K562 (cell line): ENCODE measurements around the gene SELENOO. TPM values are rescaled to one million over a fixed set of nuclear protein-coding genes. Genes with fewer than 3 reads are reported as not detected.

Experiments used
- BRD4 ChIP-seq: fragments of 200-600 bp; sonication (generic); IDR thresholded peaks from 2 replicates; pipeline ENCODE4 v1.6.1; 2017; ENCODE audit warnings: inconsistent platforms
- CAMTA2 ChIP-seq: fragments of 250-450 bp; sonication (Bioruptor Pico); conservative IDR thresholded peaks from 2 replicates; pipeline ENCODE4 v1.5.1; 2022
- CBX1 ChIP-seq: sonication (generic); IDR thresholded peaks from 2 replicates; pipeline ENCODE4 v1.6.1; 2016; ENCODE audit warnings: antibody characterized with exemption, low read depth, mild to moderate bottlenecking
- ELF2 ChIP-seq: fragments of 250-450 bp; sonication (Bioruptor Pico); IDR thresholded peaks from 2 replicates; pipeline ENCODE4 v1.5.0; 2021; ENCODE audit warnings: mild to moderate bottlenecking
- MAZ ChIP-seq, 2 experiments: fragments of 450-650 bp in 1 of 2; sonication (generic) in 1 of 2; formaldehyde crosslinking; IDR thresholded peaks in 1 of 2; conservative IDR thresholded peaks in 1 of 2; 2 replicates each; pipeline versions ENCODE4 v1.4.0 to v1.5.0; 2020; ENCODE audit warnings: mild to moderate bottlenecking in 1 of 2, missing genetic modification reagents in 1 of 2
- MBD2 ChIP-seq: sonication (generic); IDR thresholded peaks from 2 replicates; pipeline ENCODE4 v1.6.1; 2016; ENCODE audit warnings: low read depth, borderline replicate concordance
- POLR2G ChIP-seq: fragments of 200-400 bp; formaldehyde crosslinking; IDR thresholded peaks from 2 replicates; pipeline ENCODE4 v1.6.1; 2017; ENCODE audit warnings: low read depth, mild to moderate bottlenecking, antibody characterized with exemption, low read length, moderate library complexity
- RBFOX2 ChIP-seq: fragments of 200-400 bp; formaldehyde crosslinking; IDR thresholded peaks from 2 replicates; pipeline ENCODE4 v1.6.1; 2017; ENCODE audit warnings: low read depth, mild to moderate bottlenecking, low read length, moderate library complexity
- RNF2 ChIP-seq: sonication (generic); IDR thresholded peaks from 2 replicates; pipeline ENCODE4 v1.6.1; 2016
- SRSF7 ChIP-seq: fragments of 200-400 bp; formaldehyde crosslinking; optimal IDR thresholded peaks from 2 replicates; pipeline ENCODE3; 2017; ENCODE audit warnings: mild to moderate bottlenecking, low read depth, low read length
- ZEB2 ChIP-seq: fragments of 450-650 bp; IDR thresholded peaks from 2 replicates; pipeline ENCODE4 v1.6.1; 2016
- ZNF41 ChIP-seq: fragments of 250-450 bp; sonication (Bioruptor Pico); conservative IDR thresholded peaks from 2 replicates; pipeline ENCODE4 v1.4.0; 2020; ENCODE audit warnings: mild to moderate bottlenecking
- polyA plus RNA-seq, 8 experiments: library from polyadenylated mRNA; depleted of rRNA in 4 of 8; stranded (reverse) in 5 of 8; unstranded in 3 of 8; fragments of >200 nt; fragmentation: Nextera tagmentation in 2 of 8; fragmentation: Illumina TruSeq in 1 of 8; extraction: Ambion mirVana in 2 of 8; extraction: Trizol in 1 of 8; gene quantifications; 2 replicates each; pipeline versions ENCODE4 v1.2.1 to v1.2.3, GENCODE V29; 2011 to 2014; ENCODE audit warnings: inconsistent platforms in 1 of 8, missing spikeins in 1 of 8
- total RNA-seq, 7 experiments: library from RNA; depleted of rRNA in 6 of 7; stranded (reverse); fragments of >200 nt in 6 of 7; fragmentation: Illumina TruSeq in 2 of 7; extraction: Trizol in 2 of 7; gene quantifications; 2 replicates each; pipeline versions ENCODE4 v1.2.1 to v1.2.3, GENCODE V29; 2011 to 2021; ENCODE audit warnings: low replicate concordance in 1 of 7
- TF ChIP-seq, protein P1 (sequence below): sonication (generic); formaldehyde crosslinking; IDR thresholded peaks from 2 replicates; pipeline ENCODE4 v1.4.0; 2020; ENCODE audit warnings: mild to moderate bottlenecking, missing genetic modification reagents
- TF ChIP-seq, protein P2 (sequence below): fragments of 250-450 bp; sonication (Bioruptor Pico); IDR thresholded peaks from 2 replicates; pipeline ENCODE4 v1.8.0; 2022; ENCODE audit warnings: inconsistent platforms
- TF ChIP-seq, protein P3 (sequence below), 3 experiments: fragments of 200-800 bp in 1 of 3; fragments of 250-450 bp in 1 of 3; fragments of 450-650 bp in 1 of 3; sonication (Bioruptor Pico) in 1 of 3; sonication (Bioruptor generic) in 1 of 3; formaldehyde crosslinking in 1 of 3; IDR thresholded peaks; 2 replicates each; pipeline versions ENCODE4 v1.6.1 to v1.8.0; 2016 to 2022; ENCODE audit warnings: mild to moderate bottlenecking in 2 of 3, missing genetic modification characterization in 2 of 3, missing compliant biosample characterization in 1 of 3, moderate library complexity in 1 of 3
- TF ChIP-seq, protein P4 (sequence below): sonication (generic); formaldehyde crosslinking; IDR thresholded peaks from 2 replicates; pipeline ENCODE4 v1.8.0; 2022; ENCODE audit warnings: mild to moderate bottlenecking, low read depth, missing genetic modification reagents
- TF ChIP-seq, protein P5 (sequence below): fragments of 250-450 bp; sonication (Bioruptor Pico); IDR thresholded peaks from 2 replicates; pipeline ENCODE4 v1.4.0; 2020; ENCODE audit warnings: borderline replicate concordance

SELENOO gene
- total and polyA plus RNA-seq, 9 of the 15 experiments (the other 6 are each of a cell fraction or from before 2014, with no cell fraction given): 0.37 to 24.9 (median 8.3) TPM

DNA sequence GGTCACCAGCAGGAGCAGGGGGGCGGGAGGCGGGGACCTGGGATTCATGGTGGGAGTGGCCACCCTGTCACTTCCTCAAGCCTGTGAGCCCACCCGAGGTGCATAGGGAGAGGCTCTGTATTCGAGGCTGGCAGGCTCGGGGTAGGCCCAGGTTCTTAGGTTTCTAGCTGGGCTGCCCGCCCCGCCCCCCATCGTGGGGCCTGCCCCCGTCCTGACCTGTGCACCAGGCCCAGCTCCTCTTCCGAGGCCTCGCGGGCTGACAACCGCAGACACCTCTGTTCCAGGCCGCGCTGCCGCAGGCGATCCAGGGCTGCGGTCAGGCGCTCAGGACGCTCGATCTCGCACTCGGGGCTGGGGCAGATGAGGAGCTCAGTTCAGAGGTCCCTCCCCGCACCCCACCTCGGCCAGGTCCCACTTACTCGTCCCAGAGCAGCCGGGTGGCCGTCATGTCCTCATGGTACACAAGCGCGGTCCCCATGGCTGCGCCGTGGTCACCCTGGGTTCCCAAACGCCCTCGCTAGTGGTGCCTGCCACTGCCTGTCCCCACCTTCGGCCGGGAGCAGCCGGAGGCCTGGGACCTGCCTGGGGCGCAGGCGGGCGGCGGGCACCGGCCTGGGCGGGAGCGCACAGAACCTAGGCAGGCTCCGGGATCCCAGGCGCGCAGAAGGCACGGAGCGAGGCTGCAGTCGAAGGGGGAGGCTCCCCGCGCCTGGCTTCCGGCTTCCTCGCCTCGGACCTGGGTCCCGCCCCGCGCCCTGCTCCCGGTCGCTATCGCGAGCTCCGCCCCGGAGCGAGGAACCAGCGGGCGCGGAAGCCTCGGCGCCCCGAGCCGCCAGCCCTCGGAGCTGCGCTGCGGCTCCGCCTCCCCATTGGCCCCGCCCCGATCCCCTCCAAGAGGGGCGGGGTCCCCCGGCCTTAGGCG, 50.0 kb downstream of the SELENOO start, which contains the start of gene HDAC10 (continued):
- TF ChIP-seq, protein P1, sequence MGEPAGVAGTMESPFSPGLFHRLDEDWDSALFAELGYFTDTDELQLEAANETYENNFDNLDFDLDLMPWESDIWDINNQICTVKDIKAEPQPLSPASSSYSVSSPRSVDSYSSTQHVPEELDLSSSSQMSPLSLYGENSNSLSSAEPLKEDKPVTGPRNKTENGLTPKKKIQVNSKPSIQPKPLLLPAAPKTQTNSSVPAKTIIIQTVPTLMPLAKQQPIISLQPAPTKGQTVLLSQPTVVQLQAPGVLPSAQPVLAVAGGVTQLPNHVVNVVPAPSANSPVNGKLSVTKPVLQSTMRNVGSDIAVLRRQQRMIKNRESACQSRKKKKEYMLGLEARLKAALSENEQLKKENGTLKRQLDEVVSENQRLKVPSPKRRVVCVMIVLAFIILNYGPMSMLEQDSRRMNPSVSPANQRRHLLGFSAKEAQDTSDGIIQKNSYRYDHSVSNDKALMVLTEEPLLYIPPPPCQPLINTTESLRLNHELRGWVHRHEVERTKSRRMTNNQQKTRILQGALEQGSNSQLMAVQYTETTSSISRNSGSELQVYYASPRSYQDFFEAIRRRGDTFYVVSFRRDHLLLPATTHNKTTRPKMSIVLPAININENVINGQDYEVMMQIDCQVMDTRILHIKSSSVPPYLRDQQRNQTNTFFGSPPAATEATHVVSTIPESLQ (CRISPR knock-in tag): no peak
- no peak for TF ChIP-seq MBD2
- no peak for TF ChIP-seq CBX1
- TF ChIP-seq, protein P2, sequence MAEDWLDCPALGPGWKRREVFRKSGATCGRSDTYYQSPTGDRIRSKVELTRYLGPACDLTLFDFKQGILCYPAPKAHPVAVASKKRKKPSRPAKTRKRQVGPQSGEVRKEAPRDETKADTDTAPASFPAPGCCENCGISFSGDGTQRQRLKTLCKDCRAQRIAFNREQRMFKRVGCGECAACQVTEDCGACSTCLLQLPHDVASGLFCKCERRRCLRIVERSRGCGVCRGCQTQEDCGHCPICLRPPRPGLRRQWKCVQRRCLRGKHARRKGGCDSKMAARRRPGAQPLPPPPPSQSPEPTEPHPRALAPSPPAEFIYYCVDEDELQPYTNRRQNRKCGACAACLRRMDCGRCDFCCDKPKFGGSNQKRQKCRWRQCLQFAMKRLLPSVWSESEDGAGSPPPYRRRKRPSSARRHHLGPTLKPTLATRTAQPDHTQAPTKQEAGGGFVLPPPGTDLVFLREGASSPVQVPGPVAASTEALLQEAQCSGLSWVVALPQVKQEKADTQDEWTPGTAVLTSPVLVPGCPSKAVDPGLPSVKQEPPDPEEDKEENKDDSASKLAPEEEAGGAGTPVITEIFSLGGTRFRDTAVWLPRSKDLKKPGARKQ (CRISPR knock-in tag): no peak
- TF ChIP-seq, protein P3, sequence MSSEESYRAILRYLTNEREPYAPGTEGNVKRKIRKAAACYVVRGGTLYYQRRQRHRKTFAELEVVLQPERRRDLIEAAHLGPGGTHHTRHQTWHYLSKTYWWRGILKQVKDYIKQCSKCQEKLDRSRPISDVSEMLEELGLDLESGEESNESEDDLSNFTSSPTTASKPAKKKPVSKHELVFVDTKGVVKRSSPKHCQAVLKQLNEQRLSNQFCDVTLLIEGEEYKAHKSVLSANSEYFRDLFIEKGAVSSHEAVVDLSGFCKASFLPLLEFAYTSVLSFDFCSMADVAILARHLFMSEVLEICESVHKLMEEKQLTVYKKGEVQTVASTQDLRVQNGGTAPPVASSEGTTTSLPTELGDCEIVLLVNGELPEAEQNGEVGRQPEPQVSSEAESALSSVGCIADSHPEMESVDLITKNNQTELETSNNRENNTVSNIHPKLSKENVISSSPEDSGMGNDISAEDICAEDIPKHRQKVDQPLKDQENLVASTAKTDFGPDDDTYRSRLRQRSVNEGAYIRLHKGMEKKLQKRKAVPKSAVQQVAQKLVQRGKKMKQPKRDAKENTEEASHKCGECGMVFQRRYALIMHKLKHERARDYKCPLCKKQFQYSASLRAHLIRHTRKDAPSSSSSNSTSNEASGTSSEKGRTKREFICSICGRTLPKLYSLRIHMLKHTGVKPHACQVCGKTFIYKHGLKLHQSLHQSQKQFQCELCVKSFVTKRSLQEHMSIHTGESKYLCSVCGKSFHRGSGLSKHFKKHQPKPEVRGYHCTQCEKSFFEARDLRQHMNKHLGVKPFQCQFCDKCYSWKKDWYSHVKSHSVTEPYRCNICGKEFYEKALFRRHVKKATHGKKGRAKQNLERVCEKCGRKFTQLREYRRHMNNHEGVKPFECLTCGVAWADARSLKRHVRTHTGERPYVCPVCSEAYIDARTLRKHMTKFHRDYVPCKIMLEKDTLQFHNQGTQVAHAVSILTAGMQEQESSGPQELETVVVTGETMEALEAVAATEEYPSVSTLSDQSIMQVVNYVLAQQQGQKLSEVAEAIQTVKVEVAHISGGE (CRISPR knock-in tag; IDR thresholded peaks at IDR 0.05): peak in 1 of 3 experiments; percentile 28; a peak in 1 of 6 replicates
- TF ChIP-seq ZNF41 (CRISPR knock-in tag): no peak
- TF ChIP-seq, protein P4, sequence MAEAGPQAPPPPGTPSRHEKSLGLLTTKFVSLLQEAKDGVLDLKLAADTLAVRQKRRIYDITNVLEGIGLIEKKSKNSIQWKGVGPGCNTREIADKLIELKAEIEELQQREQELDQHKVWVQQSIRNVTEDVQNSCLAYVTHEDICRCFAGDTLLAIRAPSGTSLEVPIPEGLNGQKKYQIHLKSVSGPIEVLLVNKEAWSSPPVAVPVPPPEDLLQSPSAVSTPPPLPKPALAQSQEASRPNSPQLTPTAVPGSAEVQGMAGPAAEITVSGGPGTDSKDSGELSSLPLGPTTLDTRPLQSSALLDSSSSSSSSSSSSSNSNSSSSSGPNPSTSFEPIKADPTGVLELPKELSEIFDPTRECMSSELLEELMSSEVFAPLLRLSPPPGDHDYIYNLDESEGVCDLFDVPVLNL: 0 out of 2 replicates have a peak, but pooled peaks have one; percentile 24
- no peak for TF ChIP-seq ZEB2
- TF ChIP-seq, protein P5, sequence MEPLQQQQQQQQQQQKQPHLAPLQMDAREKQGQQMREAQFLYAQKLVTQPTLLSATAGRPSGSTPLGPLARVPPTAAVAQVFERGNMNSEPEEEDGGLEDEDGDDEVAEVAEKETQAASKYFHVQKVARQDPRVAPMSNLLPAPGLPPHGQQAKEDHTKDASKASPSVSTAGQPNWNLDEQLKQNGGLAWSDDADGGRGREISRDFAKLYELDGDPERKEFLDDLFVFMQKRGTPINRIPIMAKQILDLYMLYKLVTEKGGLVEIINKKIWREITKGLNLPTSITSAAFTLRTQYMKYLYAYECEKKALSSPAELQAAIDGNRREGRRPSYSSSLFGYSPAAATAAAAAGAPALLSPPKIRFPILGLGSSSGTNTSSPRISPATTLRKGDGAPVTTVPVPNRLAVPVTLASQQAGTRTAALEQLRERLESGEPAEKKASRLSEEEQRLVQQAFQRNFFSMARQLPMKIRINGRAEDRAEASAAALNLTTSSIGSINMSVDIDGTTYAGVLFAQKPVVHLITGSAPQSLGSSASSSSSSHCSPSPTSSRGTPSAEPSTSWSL (CRISPR knock-in tag): no peak
- TF ChIP-seq CAMTA2 (CRISPR knock-in tag): no peak
- TF ChIP-seq RNF2: no peak
- TF ChIP-seq BRD4: no peak
- TF ChIP-seq ELF2 (CRISPR knock-in tag): peak; percentile 76
- no peak for TF ChIP-seq SRSF7
- peak; percentile 32 to 54; a peak in 2 of 4 replicates for TF ChIP-seq MAZ (CRISPR knock-in tag; conservative IDR thresholded peaks at IDR 0.05 in 1 of 2, IDR thresholded peaks at IDR 0.05 in 1 of 2)
- peak; percentile 67 for TF ChIP-seq RBFOX2
- TF ChIP-seq POLR2G: peak; percentile 79
